Epithelial cell of esophagus (primary cell): ENCODE results near the gene SHMT2.

Experiments
- DNase-seq: peaks from one replicate; pipeline ENCODE4 v3.0.0; 2010; ENCODE audit warnings: low read depth
- H3K4me3 ChIP-seq: 2 replicates; pipeline ENCODE4 v1.5.1; 2011; ENCODE audit warnings: mild to moderate bottlenecking, low read length, control low read depth
- TF ChIP-seq, protein P1 (sequence below): IDR thresholded peaks from 2 replicates; pipeline ENCODE4 v1.5.1; 2011; ENCODE audit warnings: low read depth, mild to moderate bottlenecking, low read length, control low read depth, inconsistent platforms; ENCODE audit not compliant: insufficient read depth; ENCODE audit errors: missing control alignments

Gene SHMT2

DNA sequence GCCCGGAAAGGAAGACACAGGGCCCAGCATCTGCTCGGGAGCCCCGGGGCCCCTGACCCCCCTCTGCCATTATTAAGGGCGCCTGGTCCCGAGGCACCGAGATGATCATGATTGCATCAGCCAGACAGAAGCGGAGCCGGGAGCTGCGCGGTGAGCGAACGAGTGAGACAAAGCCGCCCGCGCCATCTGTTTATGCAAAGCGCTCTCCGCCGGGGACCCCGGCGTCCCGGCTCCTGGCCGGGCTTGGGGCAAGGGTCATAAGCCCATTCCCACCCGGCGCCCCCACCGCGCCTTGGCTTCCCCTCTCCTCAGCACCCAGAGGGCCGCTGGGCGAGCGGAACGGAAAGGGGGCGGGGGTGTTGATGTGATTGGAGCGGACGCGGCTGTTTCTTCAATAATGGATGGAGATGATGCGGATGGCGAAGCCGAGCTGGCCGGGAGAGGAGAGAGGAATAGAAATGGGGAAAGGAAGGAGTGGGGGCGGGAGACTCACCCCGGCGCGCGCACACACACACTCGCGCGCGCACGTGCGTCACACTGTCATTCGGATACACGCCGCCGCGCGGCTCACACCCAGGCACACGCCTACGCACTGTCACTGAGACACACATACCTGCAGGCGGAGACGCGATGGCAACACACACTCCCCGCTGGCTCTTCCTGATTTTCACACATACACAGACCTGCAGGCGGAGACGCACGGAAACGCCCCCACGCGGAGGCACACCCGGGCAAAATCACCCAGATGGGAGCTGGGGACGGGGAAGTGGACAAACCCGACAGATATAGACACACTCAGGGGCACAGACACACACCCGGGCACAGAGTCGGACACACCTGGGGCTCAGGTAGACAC lies 10.8 kb downstream of the SHMT2 start:
- DNase-seq, result peak; percentile 77
- H3K4me3 ChIP-seq, result peak overlapping the region; percentile 48

DNA sequence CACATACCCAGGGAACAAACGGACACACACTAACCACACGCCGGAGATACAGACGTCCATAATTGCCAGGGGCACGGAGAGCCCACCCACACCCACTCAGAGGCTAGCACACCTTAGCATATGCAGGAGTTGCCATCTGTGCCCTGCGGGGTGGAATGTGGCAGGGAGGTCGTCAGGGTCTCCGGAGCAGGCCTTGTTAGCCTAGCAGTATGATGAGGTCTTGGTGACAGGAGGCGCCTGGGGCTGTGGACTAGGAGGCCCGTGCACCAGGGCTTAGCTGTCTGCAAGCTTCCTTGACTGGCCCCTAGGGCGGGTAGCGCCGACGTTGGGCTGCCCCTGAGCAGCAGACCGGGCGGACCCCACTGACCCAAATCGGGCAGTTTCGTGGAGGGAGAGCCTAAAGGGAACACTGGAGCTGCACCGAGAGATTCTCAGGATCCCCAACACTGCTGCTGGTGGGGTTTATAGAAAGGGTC lies 11.5 kb downstream of the SHMT2 start:
- peak overlapping the region; percentile 48 for H3K4me3 ChIP-seq
- TF ChIP-seq, protein P1, sequence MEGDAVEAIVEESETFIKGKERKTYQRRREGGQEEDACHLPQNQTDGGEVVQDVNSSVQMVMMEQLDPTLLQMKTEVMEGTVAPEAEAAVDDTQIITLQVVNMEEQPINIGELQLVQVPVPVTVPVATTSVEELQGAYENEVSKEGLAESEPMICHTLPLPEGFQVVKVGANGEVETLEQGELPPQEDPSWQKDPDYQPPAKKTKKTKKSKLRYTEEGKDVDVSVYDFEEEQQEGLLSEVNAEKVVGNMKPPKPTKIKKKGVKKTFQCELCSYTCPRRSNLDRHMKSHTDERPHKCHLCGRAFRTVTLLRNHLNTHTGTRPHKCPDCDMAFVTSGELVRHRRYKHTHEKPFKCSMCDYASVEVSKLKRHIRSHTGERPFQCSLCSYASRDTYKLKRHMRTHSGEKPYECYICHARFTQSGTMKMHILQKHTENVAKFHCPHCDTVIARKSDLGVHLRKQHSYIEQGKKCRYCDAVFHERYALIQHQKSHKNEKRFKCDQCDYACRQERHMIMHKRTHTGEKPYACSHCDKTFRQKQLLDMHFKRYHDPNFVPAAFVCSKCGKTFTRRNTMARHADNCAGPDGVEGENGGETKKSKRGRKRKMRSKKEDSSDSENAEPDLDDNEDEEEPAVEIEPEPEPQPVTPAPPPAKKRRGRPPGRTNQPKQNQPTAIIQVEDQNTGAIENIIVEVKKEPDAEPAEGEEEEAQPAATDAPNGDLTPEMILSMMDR, result no peak
- peak; percentile 45 for DNase-seq

More for the DNA sequence above, 10.8 kb downstream of the SHMT2 start:
- TF ChIP-seq, protein P1, result no peak

DNA sequence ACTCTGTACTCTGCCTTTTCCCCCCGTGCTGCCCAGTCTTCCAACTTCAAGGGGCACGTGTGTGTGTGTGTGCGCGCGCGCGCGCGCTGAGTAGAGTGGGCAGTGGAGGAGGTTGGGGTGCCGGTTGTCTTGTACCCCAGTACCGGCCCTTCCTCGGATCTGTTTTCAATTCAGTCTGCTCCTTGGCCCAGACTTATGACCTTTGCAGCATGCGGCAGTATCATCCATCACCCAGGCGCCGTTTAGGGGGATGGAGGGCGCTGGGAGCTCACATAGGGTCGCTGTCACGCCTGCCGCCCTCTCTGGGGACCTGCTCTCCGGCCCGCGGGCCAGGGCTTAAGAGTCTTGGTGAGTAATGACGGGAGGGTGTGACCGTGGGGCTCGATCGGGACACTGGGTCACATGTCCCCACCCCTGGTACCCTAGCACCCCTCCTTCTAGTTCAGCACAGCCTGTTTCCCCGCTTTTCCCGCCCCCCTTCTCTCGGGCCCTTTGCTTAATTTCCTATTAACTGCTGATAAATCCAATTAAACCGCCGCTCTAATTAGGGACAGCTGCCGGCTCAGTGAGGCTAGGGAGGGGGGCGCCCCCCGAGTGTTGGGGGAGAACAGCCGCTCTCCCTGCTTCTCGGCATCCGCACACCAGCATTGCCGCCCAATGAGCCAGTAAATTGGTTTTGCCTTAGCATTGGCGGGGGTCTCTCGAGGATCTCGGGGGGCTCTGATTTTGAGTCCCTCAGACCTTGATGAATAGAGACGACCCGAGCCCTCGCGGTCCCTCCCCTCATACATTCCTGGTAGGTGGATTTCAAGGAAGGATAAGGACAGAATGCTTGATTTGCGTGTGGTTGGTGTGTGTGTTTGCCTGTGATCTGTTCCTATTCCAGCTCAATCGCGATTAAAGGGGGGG lies 12.1 kb downstream of the SHMT2 start:
- TF ChIP-seq, protein P1, result no peak
- no peak overlapping the region for H3K4me3 ChIP-seq
- no peak for DNase-seq

DNA sequence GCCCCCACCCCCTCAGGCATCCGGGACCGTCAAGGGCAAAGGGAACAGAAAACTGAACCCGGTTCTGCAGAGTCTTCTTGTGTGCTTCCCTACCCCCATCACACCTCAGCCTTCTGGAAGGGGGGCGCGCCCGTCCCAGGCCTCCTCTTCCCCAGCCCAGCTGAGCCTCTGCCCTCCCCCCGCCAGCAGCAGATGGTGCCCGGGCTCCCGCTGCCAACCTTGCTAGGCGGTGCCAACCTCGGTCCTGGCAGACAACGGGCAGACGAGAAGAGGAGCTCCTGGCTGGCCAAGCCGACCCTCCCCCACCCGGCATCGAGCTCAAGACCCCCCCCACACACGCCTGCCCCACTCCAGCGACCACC lies 12.8 kb downstream of the SHMT2 start:
- no peak overlapping the region for H3K4me3 ChIP-seq
- TF ChIP-seq, protein P1, result no peak
- no peak for DNase-seq

DNA sequence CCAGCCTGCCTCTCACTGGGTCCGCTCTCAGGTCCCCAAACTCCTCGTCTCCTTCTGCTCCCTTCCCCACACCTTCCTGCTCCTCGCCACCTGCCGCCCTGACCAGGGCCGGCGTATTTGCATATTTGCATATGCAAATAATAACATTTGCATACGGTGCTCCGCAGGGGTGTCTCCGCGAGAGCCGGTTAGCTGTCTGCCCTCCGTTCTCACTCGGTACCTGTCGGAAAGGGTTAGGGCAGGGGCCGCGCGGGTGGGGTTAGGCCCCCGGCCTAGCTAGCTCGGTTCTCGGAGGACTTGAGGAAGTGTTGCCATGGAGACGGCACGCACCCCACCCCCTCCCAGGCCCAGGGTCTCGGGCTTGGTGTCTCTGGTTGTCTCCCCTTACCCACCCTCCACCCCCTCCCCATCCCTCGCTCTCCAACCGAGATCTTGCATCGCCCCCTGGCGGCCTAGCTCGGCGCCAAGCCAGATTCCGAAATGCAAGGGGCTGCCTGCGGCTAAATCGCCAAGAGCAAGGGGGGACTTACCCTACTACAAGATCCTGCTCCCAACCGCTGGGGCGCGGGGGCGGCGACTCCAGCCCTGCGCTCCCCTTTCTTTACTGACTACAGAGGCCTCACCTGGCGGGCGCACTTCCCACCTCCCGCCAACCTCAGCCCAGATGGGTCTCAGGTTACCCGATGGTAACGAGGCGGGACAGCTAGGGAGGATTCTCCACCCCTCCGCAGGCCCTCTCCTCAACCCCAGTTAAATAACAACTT lies 13.4 kb downstream of the SHMT2 start:
- DNase-seq, result peak; percentile 66
- TF ChIP-seq, protein P1, result peak; percentile 60
- H3K4me3 ChIP-seq, result peak overlapping the region; percentile 32

DNA sequence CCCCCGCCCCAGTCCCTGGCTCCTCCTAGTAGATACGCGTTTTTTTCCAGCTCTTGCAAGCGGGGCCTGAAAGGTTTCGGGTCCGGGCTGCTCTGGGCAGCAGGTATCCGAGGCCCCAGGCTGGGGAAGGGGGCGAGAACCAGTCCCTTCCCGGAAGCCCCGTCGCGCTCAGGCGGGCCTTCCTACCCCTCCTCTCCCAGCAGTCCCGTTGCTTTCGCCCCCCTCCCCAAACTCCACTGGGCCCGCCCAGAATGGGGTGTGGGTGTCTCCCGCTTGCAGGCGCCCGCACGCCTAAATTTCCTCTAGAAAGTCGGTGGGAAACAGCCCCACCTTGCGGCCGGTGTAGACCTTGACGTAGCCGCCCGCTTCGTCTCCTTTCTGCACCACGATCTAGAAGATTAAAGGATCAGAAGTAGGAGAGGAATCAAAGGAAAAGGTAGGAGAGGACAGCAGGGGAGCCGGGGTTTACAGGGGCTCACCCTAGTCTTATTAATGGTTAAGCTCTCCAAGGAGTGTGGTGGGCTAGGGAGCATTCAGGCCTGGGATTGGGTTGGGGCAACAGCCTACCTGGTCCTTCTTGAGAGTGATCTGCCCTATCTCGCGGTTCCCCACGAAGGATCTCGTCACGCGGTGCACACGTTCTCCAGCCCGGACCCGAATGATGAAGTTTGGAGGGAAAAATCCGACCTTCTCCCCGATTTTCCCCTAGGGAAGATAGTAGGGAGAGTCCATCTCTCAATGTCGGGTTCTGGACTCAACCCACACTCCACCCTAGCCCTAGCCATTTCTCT lies 14.2 kb downstream of the SHMT2 start:
- H3K4me3 ChIP-seq, result peak overlapping the region; percentile 32
- TF ChIP-seq, protein P1, result peak; percentile 75
- peak; percentile 77 for DNase-seq
